Activated CD4-positive, CD25-positive, alpha-beta regulatory T cell treated with anti-CD3 and anti-CD28 coated beads, Interleukin-2, amount 50 U/mL, for 24 hours (primary cell): Measurements from ENCODE around the gene SLC47A1.
"Not testable (repeated sequence)": the region's sequence is repeated elsewhere in the genome, so short reads cannot be mapped to it uniquely, and the experiment has no call there.

Source experiments
- ATAC-seq, 2 donors: fragments of 150-1000 bp; cut with Tn5 transposase; one replicate each; pipeline ENCODE4 v1.10.0; 2021; ENCODE audit warnings: mild to moderate bottlenecking in 1 of 2, moderate library complexity in 1 of 2

Gene SLC47A1

GRCh38 chr17:19555746-19556145 lies 22.1 kb downstream of the SLC47A1 start:
- no peak for ATAC-seq

DNA sequence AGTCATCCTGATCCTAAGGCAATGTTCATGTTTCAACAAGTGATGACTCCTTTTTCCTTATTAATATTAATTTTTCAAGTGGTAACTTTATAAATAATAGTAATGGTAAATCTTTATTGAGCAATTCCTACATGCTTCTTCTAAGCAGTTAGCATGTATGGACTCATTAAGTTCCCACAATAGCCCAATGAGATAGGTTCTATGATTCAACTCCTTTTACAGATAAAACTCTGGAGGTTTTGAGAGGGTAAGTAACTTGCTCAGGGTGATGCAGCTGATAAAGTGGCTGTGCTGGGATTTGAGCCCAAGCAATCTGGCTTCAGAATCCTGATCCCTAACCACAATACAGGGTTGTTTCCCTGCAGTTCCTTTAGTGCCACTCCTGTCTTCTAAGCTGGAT lies 25.3 kb downstream of the SLC47A1 start:
- ATAC-seq, result no peak

DNA sequence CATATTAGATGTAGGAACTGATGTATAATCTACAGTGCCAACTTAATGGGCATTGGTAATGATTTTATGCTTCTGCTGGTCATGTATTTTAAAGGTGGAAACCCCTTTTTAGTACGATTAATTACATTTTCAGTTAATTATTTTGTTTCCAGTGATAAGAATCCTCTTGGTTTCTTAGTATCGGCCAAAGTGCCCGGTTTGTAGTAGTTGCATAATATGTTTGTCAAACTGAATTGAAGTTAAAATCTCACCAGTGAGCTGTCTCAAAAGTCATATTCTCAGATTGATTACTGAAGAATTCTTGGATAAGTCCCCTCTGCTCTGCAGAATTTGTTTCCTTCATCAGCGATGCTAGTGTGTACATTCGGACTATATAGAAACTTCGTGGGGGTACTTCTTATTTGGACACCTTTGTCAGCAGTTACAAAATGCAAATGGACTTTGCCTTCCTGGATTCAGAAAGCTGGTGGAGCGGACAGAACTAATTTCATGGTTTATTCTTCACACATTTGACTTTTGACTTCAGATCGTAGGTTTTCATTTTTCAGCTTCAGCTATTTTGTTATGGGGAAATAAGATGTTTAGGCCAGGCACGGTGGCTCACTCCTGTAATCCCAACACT lies 28.2 kb downstream of the SLC47A1 start:
- no peak for ATAC-seq

GRCh38 chr17:19565817-19566575 lies 32.3 kb downstream of the SLC47A1 start:
- ATAC-seq, result no peak

DNA sequence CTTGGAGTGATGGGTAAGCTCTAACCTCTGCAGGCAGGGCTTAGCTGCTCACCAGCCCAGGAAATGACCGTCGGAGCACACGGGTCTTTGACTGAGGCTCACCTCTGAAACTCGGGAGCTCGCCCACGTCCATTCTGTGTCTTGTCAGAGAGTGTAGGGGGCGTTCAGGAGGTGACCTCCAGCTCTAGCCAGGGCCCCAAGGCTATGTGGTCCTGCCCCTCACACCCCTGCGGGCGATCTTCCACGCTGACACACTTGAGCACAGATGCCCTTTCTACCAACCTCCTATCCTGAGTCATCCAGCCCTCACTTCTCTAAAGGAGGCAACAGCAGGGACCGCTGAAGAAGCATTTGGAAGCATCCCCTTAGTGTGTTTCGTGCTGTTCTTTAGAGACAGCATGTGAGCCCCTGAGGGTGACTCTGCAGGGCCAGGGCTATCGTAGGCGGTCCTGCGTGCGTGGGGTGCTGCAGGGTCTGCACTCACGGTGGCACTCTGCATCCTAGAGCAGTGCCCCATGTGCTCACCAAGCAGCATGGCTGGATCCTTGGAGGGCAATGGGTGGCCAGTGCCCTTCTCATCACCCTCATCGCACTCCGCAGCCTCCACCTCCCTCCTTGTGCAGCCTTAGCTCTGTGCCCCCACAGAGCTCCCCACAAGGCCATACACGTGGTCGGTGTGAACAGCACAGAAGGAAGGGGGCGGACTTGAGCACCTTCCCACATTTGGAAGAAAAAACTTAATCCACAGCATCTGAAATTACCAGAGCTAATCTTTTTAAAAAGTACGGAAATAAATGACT lies 33.8 kb downstream of the SLC47A1 start:
- no peak for ATAC-seq

DNA sequence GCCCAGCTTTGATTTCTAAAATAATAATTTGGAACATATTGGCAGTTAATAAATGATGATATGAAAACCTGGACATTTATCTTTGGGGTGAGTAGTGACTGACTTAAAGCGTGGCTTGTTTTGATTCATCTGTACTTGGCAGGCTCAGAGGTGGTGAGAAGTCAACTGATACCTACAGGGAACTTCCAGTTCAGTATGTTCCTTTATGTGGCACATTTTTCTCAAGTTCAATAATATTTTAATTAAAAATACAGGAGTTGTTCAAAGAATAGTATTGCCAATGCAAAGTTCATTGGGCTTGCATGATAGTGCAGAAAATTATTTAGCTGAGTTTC lies 34.3 kb downstream of the SLC47A1 start:
- no peak for ATAC-seq

GRCh38 chr17:19569785-19570543 lies 36.3 kb downstream of the SLC47A1 start:
- ATAC-seq, result no peak

- ATAC-seq, result no peak
Observed at GRCh38 chr17:19570544-19571062, 36.9 kb downstream of the SLC47A1 start.

GRCh38 chr17:19573075-19573474 lies 39.4 kb downstream of the SLC47A1 start:
- no peak for ATAC-seq

DNA sequence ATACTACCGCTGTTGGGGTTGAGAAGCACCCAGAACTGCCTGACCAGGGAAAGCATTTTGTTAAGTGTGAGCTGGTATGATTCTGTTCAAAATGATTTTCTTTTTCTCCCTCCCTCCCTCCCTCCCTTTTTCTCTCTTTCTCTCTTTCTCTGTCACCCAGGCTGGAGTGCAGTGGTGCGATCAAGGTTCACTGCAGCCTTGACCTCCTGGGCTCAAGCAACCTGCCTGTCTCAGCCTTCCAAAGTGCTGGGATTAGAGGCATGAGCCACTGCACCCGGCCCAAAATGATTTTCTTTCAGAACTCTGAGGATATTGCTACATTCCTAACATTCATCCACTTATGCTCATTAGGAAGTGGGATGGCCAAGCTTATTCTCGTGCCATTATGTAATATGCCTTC lies 41.3 kb downstream of the SLC47A1 start:
- no peak for ATAC-seq

GRCh38 chr17:19578545-19578944 lies 44.9 kb downstream of the SLC47A1 start:
- ATAC-seq, result no peak

GRCh38 chr17:19579192-19579761 lies 45.6 kb downstream of the SLC47A1 start:
- no peak for ATAC-seq

GRCh38 chr17:19579867-19580565 lies 46.4 kb downstream of the SLC47A1 start:
- no peak for ATAC-seq

- not testable (repeated sequence) for ATAC-seq
Observed at GRCh38 chr17:19580566-19580920, 46.9 kb downstream of the SLC47A1 start.

DNA sequence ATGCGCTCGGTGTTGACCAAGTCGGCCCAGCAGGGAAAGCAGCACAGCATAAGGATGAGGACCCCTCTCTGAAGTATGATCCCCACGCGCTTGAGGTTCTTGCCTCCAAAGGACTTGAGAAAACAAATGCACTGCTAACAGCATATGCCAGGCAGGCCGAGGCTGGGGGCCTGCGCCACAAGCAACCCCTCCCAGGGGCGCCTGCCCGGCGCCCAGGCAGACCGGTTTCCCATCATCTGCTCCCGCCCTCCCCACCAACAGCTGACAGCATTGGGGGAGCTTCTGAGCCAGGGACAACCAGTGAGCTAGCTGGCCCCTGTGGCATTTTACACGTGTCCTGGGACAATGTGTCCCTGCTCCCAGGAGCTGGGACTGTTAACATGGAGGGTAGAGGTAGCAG lies 48.5 kb downstream of the SLC47A1 start:
- not testable (repeated sequence) for ATAC-seq

GRCh38 chr17:19583871-19584270 lies 50.2 kb downstream of the SLC47A1 start:
- ATAC-seq, result no peak

DNA sequence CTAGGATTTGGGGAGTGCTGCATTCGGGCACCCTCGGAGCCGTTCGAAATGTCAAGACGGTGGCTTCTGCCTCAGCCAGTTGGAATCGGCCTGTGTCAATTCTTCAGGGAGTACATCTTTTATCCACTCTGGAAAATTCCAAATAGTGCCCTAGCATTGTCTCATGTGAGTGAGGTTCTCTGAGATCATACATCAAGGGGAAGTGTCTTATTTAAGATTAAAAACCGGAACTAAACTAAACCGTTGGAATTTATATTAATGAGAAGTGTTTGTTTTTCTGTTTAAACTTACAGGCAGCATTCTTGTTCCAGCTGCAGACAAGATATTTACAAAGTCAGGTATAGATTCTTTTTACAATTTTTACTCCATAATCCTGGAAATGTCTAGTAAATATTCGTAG lies 56.8 kb downstream of the SLC47A1 start:
- no peak for ATAC-seq

DNA sequence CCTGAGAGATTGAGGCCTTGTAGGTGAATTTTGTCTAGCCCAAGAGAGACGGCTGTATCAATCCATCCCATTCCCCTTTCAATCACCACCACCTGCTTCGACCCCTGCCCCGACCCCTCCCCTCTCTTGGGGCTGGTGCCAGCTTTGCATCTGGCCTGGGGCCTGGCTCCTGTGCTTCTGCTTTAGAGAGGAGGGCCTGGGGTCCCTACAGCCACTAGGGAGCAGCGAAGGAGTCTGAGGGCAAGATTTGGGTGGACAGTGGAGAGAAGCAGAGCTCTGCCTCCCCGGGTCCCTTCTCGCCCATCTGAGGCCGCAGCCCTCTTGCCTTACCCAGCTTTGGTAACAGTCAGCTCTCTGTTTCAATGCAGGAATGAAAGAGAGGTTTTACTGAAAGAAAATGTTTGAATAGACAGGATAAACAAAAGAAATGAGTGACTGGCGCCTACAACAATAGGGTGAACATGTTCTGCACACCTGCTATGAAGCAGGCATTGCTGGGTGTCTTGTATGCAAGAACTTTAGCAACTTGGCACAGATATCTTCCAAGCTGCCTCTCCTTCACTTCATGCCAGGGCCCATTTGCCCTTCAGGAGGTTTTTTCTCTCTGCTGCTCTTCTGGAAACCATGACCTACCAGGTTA lies 57.4 kb downstream of the SLC47A1 start:
- no peak for ATAC-seq

DNA sequence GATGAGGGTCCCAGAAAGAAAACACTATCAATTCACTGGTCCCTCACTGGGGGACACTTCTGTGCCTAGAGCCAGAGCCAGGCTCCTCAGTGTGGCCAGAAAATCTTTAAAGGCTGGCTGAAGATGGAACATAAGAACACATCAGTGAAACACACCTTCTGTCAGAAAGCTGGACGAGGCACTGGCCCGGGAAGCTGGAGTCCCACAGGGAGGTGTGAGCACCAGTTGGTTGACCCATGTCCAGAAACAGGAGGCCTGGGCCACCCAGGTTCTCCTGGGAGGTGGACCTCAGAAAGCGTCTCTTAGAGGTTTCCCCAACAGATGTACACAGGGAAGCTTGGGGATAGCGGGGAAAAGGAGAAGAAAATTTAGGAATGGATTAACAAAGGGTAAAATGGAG lies 58.7 kb downstream of the SLC47A1 start:
- no peak for ATAC-seq

DNA sequence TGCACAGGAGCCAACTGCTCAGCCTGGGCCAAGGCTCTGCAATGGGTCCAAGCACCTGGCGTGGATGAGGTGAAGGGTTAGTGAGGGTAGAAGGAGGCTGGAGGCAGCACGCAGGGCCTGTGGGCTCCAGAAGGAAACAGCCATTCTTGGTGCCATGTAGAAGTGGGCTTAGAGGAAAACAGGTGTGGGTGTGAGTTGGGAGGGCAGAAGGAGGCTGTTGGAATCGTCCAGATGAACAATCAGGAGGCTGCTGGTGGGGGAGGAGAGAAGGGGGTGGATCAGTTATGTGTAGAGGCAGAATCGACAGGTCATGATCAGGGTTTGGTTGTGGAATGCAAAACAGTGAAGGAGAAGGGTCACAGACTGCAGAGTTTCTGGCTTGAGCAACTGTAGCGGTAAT lies 63.2 kb downstream of the SLC47A1 start:
- ATAC-seq, result no peak

DNA sequence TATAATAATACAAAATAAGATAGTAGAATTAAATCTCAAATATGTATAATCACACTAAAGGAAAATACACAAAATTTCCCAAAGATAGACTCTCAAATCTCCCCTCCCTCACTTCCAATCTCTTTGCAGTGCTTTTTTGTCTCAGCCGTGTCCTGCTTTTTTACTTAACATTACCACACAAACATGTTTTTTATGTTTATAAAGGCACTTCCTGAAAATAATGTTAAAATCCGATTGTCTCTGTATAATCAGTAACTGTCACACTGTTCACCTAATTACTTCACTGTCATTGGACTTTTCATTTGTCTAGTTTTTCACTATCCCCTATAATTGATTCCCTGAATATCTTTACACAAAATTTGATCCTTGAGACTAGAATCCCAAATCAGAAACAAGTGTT lies 76.7 kb downstream of the SLC47A1 start:
- no peak for ATAC-seq
